MM.1S (cell line): Measurements from ENCODE around the gene CNTNAP2.

Experiments
- DNase-seq: peaks from one replicate; pipeline ENCODE4 v3.0.0-alpha.2; 2015
- H2AFZ ChIP-seq: fragments of 300-600 bp; sonication (generic); 2 replicates; pipeline ENCODE4 v1.6.0; 2016; ENCODE audit warnings: antibody characterized with exemption, low read length
- H3F3A ChIP-seq: fragments of 300-600 bp; sonication (generic); 2 replicates; pipeline ENCODE4 v1.6.1; 2016; ENCODE audit warnings: mild to moderate bottlenecking, antibody characterized with exemption, low read length, moderate library complexity, mixed read lengths; ENCODE audit not compliant: insufficient read depth
- H3K27ac ChIP-seq: fragments of 300-600 bp; sonication (generic); 2 replicates; pipeline ENCODE4 v1.5.1; 2016; ENCODE audit warnings: mild to moderate bottlenecking, low read length
- H3K27me3 ChIP-seq: fragments of 300-600 bp; sonication (generic); replicated peaks from 2 replicates; pipeline ENCODE4 v1.6.0; 2016; ENCODE audit warnings: low read length; ENCODE audit not compliant: insufficient read depth
- H3K36me3 ChIP-seq: fragments of 300-600 bp; sonication (generic); replicated peaks from 2 replicates; pipeline ENCODE4 v1.6.1; 2016; ENCODE audit warnings: mild to moderate bottlenecking, low read length, mixed read lengths; ENCODE audit not compliant: insufficient read depth
- H3K4me1 ChIP-seq: fragments of 300-600 bp; sonication (generic); 2 replicates; pipeline ENCODE4 v1.6.1; 2016; ENCODE audit warnings: low read length, mixed read lengths
- H3K4me2 ChIP-seq: fragments of 300-600 bp; sonication (generic); 2 replicates; pipeline ENCODE4 v1.6.0; 2016; ENCODE audit warnings: low read depth, low read length
- H3K4me3 ChIP-seq: fragments of 300-600 bp; sonication (generic); 2 replicates; pipeline ENCODE4 v1.5.1; 2016; ENCODE audit warnings: low read length, mixed read lengths
- H3K79me2 ChIP-seq: fragments of 300-600 bp; sonication (generic); 2 replicates; pipeline ENCODE4 v1.6.1; 2016; ENCODE audit warnings: mixed run types, low read length, mixed read lengths
- H3K9ac ChIP-seq: fragments of 300-600 bp; sonication (generic); 2 replicates; pipeline ENCODE4 v1.6.1; 2016; ENCODE audit warnings: low read length, mixed read lengths
- H3K9me2 ChIP-seq: fragments of 300-600 bp; sonication (generic); replicated peaks from 2 replicates; pipeline ENCODE4 v1.6.1; 2016; ENCODE audit warnings: mild to moderate bottlenecking, low read length, mixed read lengths; ENCODE audit not compliant: insufficient read depth
- H3K9me3 ChIP-seq: fragments of 300-600 bp; sonication (generic); replicated peaks from 2 replicates; pipeline ENCODE4 v1.6.1; 2016; ENCODE audit warnings: mild to moderate bottlenecking, low read length, mixed read lengths; ENCODE audit not compliant: insufficient read depth
- H4K20me1 ChIP-seq: fragments of 300-600 bp; sonication (generic); 2 replicates; pipeline ENCODE4 v1.6.1; 2016; ENCODE audit warnings: mild to moderate bottlenecking, low read length, moderate library complexity, mixed read lengths; ENCODE audit not compliant: insufficient read depth
- EZH2 ChIP-seq: fragments of 300-600 bp; sonication (generic); optimal IDR thresholded peaks from 2 replicates; pipeline ENCODE3; 2017; ENCODE audit warnings: low read depth, mild to moderate bottlenecking, antibody characterized with exemption, low read length, mixed read lengths
- EZH2phosphoT487 ChIP-seq: fragments of 300-600 bp; sonication (generic); IDR thresholded peaks from 2 replicates; pipeline ENCODE4 v1.6.1; 2018; ENCODE audit warnings: antibody characterized with exemption, low read length
- TF ChIP-seq, protein P1 (sequence below): fragments of 300-600 bp; sonication (generic); IDR thresholded peaks from 2 replicates; pipeline ENCODE4 v1.5.1; 2016; ENCODE audit warnings: antibody characterized with exemption, low read length, mixed read lengths

Gene CNTNAP2

DNA sequence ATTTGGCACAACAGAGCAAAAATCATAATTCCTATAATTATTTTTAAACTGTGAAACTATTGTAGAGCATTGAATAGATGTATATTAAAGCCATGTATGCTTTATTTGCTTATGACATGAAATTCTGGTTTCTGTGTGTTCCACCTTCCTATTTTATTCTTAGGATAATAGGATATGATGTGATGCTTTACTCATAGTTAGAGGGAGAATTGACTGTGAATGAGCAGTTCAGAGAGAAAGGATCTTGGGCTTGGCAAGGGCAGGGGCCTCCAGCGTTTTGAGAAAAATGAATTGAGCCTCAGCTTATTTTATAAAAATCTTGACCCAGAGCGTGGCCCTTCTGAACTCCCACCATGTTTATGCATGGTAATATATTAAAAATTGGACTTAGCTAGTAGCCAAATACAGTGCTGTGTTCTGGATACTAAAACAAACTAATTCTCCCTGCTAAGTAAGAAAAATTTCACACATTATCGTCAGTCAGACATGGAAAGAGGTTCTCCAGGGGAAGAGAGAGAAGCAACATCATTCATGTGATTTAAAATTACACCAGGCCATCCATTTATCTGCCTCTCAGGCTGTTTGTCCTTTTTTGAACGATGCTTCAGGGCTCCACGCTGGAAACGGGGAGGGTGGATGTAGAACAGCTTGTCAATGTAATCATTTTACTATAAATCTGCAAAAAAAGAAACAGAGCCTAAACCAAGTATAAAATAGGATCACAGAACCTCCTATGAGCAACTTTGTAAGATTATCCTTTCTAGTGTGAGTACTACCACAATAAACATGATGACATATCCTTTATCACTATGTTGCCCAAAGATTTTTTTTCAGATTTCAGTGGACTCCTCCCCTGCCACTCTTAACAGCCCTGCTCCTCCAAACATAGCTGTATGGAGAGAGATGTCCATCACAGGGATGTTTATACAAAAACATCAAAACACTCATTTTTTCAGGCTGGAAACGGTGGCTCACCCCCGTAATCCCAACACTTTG, 2215.9 kb downstream of the CNTNAP2 start:
- Histone ChIP-seq H3K9ac (no peak overlapping the region), H3K27me3 (no peaks in the 10 kb centered on the region), H3K4me1 (no peaks in the 10 kb centered on the region), H3K9me2 (no peaks in the 10 kb centered on the region), H3K79me2 (no peaks in the 10 kb centered on the region), H3K4me3 (no peak overlapping the region), H3K9me3 (no peaks in the 10 kb centered on the region), H3F3A (no peaks in the 10 kb centered on the region), H3K27ac (no peak overlapping the region), H3K36me3 (no peaks in the 10 kb centered on the region), H3K4me2 (no peak overlapping the region), H2AFZ (no peak overlapping the region), H4K20me1 (no peaks in the 10 kb centered on the region)
- DNase-seq = no peak
- TF ChIP-seq EZH2 (no peak), EZH2phosphoT487 (no peak)
- TF ChIP-seq, protein P1, sequence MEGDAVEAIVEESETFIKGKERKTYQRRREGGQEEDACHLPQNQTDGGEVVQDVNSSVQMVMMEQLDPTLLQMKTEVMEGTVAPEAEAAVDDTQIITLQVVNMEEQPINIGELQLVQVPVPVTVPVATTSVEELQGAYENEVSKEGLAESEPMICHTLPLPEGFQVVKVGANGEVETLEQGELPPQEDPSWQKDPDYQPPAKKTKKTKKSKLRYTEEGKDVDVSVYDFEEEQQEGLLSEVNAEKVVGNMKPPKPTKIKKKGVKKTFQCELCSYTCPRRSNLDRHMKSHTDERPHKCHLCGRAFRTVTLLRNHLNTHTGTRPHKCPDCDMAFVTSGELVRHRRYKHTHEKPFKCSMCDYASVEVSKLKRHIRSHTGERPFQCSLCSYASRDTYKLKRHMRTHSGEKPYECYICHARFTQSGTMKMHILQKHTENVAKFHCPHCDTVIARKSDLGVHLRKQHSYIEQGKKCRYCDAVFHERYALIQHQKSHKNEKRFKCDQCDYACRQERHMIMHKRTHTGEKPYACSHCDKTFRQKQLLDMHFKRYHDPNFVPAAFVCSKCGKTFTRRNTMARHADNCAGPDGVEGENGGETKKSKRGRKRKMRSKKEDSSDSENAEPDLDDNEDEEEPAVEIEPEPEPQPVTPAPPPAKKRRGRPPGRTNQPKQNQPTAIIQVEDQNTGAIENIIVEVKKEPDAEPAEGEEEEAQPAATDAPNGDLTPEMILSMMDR = no peak

DNA sequence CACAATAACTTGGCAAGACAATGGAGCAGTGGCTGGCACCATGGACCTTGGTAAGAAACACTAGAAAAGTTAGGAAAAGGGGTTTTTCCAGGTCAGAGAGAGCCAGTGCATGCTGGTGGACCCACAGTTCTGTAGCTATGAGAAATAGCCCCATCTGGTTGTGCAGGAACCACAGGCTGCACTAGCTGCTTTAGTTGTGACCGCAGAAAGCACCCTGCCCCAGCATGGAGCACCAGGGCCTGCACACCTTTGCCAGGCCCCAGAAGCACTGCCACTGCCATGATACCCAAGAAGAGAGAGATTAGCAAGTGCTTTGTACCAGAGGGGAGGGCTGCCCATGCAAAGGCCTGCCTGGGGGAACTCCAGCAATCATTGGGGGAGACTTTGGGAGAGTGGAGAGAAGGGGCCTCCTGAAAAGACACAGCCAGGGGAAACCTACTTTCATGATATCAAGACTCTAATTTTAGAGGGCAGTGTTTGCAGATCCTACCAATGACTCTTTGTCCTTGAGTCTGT, 2217.9 kb downstream of the CNTNAP2 start:
- Histone ChIP-seq H3K4me1 (no peaks in the 10 kb centered on the region), H3K27ac (no peak overlapping the region), H3K27me3 (no peaks in the 10 kb centered on the region), H2AFZ (no peak overlapping the region), H3K79me2 (no peaks in the 10 kb centered on the region), H4K20me1 (no peaks in the 10 kb centered on the region), H3K4me3 (no peak overlapping the region), H3K4me2 (no peak overlapping the region), H3K9ac (no peak overlapping the region), H3K9me2 (no peaks in the 10 kb centered on the region), H3F3A (no peaks in the 10 kb centered on the region), H3K9me3 (no peaks in the 10 kb centered on the region), H3K36me3 (no peaks in the 10 kb centered on the region)
- DNase-seq = no peak
- TF ChIP-seq EZH2 (no peak), EZH2phosphoT487 (no peak)
- TF ChIP-seq, protein P1 = no peak

DNA sequence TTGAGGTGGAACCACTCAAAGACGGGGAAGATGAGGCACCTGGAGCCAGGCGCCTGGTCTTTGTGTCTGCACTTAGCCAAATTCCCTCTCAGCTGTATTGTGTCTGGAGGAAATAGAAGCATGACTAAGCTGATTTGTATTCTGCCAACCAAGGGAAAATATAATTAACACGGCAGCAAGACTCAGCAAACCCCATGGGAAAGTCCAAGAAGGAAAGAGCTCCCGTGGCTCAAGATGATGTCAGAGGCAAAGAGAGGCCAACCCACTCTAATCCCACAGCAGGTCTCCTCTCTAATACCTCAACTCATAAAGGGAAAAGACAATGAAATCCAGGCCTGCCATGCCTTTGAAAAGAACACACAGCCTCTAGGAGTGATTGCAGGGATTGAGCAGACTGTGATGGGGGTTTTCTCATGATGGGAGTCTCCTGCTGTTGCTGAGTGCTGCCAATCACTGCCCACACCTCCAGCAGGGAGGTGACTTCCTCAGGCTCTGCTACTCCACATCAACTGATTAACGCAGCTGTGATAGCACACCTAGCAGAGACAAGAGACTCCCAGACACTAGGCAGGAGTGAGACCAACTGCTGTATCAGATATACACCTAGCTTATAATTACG, 2218.5 kb downstream of the CNTNAP2 start:
- Histone ChIP-seq H3K27me3 (peaks cover under 1% of the 10 kb centered on the region; the same call in 1 of the 2 replicates), H3K9me3 (no peaks in the 10 kb centered on the region), H3K27ac (no peak overlapping the region), H4K20me1 (no peaks in the 10 kb centered on the region), H3K79me2 (no peaks in the 10 kb centered on the region), H3K4me2 (no peak overlapping the region), H3F3A (no peaks in the 10 kb centered on the region), H3K4me1 (no peaks in the 10 kb centered on the region), H3K9me2 (no peaks in the 10 kb centered on the region), H2AFZ (no peak overlapping the region), H3K9ac (no peak overlapping the region), H3K4me3 (no peak overlapping the region), H3K36me3 (no peaks in the 10 kb centered on the region)
- TF ChIP-seq EZH2phosphoT487 (no peak), EZH2 (no peak)
- TF ChIP-seq, protein P1 = no peak
- no peak for DNase-seq
